T47D (cell line): Measurements from ENCODE around the gene AVL9.
"Not testable (repeated sequence)": the region's sequence is repeated elsewhere in the genome, so short reads cannot be mapped to it uniquely, and the experiment has no call there.

Experiments
- DNase-seq, 2 experiments: peaks; one replicate each; pipeline versions ENCODE4 v3.0.0 to v3.0.0-alpha.2; 2011 to 2012; ENCODE audit warnings: low read depth in 1 of 2, low spot score in 1 of 2
- JUND ChIP-seq: IDR thresholded peaks from 2 replicates; pipeline ENCODE4 v1.6.1; 2012; ENCODE audit warnings: low read depth
- in situ Hi-C: cut with HindIII; loops from 2 replicates; pipeline ENCODE4 v1.10.0; 2016; ENCODE audit warnings: low sequenced_read_pairs, low pct_unique_long_range_greater_than_20kb

The AVL9 gene

GRCh38 chr7:32631021-32631420 is 135.7 kb downstream of the AVL9 start:
- in situ Hi-C loops: no loop called here
- no peak for DNase-seq
- no peak for TF ChIP-seq JUND

- in situ Hi-C loops, DNase-seq: not testable (repeated sequence)
Observed at GRCh38 chr7:32631590-32632497, 136.6 kb downstream of the AVL9 start.

- in situ Hi-C loops, DNase-seq: not testable (repeated sequence)
Observed at GRCh38 chr7:32633446-32633845, 138.2 kb downstream of the AVL9 start.

GRCh38 chr7:32634798-32635393 is 139.6 kb downstream of the AVL9 start:
- DNase-seq, in situ Hi-C loops: not testable (repeated sequence)

- in situ Hi-C loops, DNase-seq: not testable (repeated sequence)
Observed at GRCh38 chr7:32636725-32637462, 141.6 kb downstream of the AVL9 start.

- in situ Hi-C loops, DNase-seq: not testable (repeated sequence)
Observed at GRCh38 chr7:32637611-32638010, 142.3 kb downstream of the AVL9 start.
